ENCODE data around the gene AKR1C1.
"Not testable (repeated sequence)": the region's sequence is repeated elsewhere in the genome, so short reads cannot be mapped to it uniquely, and the experiment has no call there.

GRCh38 chr10:4991463-4991862 is 28.2 kb downstream of the AKR1C1 start:
- TF ChIP-seq POLR2A, EP300, CTCF (IDR thresholded peaks at IDR 0.05): not testable (repeated sequence)

Measured in ovary (tissue), 3 donors.